Cerebellar cortex (tissue), 1 donor: ENCODE measurements around the gene KRTAP10-8.
"Not testable (repeated sequence)": the region's sequence is repeated elsewhere in the genome, so short reads cannot be mapped to it uniquely, and the experiment has no call there.

Source experiments
- DNase-seq: peaks from one replicate; pipeline ENCODE4 v3.0.0-alpha.2; 2015; ENCODE audit warnings: low spot score

Gene KRTAP10-8

DNA sequence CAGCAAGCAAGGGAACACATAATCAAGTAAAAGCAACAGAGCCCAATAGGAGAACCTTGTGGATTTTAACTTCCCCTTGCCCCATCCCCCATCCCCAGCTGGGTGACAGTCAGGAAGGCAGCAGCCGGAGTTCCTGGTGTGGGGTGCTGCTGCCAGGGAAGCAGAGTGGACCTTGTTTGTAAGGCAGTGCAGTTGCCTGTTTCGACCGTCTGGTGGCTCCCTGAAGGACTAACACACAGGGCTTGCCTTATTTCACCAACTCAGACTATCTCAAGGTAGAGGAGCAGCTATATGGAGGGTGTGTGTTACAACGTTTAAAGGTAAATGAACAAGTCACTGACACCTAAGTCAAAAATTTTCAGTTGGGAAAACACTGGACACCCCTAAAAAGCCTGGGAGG lies 6.6 kb downstream of the KRTAP10-8 start:
- DNase-seq, result no peak

DNA sequence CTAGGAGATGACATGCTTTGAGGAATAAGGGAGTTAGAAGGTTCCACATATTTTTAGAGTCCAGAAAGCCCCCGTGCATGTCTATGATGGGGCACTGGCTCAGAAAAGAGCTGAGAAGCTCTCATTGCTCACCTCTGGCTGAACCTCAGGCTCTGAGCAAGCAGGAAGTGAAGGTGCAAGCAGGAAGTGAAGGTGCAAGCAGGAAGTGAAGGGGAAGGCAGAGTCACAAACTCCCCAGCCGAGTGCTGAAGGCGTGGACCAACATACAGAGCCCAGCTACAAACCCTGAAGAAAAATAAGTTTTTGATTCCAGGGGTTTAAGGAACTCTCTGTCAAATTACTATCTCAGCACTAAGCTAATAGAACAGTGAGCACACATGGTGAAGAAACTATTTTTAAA lies 7.0 kb downstream of the KRTAP10-8 start:
- no peak for DNase-seq

DNA sequence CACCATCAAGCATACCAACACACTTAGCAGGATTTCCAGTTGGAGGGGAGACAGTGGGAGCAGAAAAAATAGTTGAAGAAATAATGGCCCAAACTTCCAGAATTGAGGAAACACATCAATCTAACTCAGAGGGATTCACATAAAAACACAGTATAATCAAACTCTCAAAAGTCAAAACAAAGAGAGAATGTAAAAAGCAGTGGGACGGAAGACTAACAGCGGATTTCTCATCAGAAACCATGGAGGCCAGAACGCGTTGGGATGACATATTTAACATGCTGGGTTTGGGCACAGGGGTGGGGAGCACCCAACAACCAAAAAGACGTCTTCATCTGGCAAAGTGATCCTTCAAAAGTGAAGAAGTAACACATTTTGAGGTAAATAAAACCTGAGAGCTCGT lies 8.0 kb downstream of the KRTAP10-8 start:
- no peak for DNase-seq

DNA sequence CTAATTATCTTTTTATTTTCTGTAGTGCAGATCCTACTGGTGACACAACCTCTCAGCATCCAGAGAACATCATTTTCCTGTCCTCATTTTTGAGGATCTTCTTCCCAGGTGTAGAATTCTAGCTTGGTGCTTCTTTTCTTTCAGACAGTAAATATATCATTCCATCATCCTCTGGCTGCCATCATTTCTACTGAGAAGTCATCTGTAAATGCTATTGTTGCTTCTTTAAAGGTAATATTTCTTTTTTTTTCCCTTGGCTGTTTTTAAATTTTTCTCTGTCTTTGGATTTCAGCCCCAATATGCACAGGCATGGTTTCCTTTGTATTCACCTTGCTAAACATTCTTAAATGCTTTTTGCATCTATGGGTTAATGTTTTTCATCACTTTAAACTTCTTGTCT lies 11.7 kb downstream of the KRTAP10-8 start:
- DNase-seq, result no peak

DNA sequence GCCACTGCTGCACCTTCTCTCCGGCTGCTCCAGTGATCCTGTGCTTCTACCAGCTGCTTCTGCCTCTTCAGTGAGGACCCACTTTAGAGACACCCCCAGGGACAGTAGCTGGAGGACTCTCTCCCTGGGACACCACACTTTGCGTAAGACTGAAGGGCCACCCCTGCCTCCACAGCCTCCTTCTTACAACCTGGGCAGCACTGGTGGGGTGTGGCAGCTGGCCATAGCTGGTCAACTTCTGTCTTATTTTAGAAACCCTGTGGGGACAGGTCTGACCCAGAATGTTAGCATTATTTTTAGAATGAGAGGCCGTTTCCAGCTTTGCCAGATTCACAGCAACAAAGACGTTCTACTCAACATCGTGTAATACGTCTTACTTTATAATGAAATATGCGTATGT lies 13.9 kb downstream of the KRTAP10-8 start:
- DNase-seq, result no peak

DNA sequence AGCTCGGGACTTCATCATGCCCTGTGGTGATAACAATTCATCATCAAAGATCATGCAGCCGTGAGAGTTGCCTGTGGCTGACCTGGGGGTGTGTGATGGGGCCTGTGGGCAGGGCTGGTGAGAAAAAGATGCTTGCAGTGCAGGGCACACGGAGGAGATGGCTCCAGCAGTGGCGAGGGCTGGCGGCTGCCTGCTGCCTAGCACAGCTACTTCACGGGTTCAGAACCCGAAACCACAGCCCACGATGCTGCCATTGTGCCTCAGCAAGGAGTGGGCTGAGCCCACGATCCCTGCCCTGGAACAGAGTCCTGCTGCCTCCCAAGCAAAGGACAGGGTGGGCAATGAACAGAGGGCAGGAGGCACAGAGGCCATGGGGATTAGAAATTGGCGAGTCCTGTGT lies 14.4 kb downstream of the KRTAP10-8 start:
- DNase-seq, result no peak

DNA sequence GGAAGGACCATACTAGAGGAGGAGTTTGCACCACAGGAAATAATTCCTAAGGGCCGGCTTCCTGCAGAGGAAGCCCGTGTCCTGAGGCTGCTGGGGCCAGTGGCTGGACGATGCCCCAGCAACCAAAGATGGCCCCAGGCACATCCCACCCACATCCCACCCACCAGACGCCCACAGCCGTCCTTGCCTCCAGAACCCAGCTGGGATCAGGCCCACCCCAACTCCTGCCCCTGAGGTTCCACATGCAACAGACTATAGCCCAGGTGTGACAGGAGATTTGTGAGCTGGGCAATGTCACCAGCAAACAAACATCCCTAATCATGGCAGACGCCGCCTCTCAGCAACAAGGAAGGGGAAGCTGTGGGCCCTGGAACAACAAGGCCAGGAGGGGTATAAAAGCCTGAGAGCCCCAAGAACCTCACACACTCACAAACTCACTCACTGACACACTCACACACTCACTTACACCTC lies 14.8 kb downstream of the KRTAP10-8 start, which contains the start of gene KRTAP10-9:
Gene KRTAP10-9 (plus strand): TSS at position 421 of the 471 bp plus-strand sequence. CDS start 79 bp downstream, outside the sequence.
- no peak for DNase-seq

DNA sequence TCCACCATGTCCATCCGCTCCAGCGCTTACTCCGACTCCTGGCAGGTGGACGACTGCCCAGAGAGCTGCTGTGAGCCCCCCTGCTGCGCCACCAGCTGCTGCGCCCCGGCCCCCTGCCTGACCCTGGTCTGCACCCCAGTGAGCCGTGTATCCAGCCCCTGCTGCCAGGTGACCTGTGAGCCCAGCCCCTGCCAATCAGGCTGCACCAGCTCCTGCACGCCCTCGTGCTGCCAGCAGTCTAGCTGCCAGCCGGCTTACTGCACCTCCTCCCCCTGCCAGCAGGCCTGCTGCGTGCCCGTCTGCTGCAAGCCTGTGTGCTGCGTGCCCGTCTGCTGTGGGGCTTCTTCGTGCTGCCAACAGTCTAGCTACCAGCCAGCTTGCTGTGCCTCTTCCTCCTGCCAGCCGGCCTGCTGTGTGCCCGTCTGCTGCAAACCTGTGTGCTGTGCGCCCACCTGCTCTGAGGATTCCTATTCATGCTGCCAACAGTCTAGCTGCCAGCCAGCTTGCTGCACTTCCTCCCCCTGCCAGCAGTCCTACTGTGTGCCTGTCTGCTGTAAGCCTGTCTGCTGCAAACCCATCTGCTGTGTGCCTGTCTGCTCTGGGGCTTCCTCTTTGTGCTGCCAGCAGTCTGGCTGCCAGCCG lies 15.4 kb downstream of the KRTAP10-8 start:
- peak; percentile 5 for DNase-seq

DNA sequence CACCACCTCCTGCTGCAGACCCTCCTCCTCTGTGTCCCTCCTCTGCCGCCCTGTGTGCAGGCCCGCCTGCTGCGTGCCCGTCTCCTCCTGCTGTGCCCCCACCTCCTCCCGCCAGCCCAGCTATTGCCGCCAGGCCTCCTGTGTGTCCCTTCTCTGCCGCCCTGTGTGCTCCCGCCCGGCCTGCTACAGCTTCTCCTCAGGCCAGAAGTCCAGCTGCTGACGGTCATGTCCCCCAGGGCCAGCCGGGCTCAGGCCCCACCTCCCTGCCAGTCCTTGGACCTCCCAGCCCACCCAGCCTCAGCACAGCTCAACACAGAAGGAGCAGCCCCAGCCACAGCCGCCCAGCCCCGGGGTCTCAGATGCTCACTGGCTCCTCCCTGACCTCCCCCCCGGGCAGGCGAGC lies 16.0 kb downstream of the KRTAP10-8 start:
- not testable (repeated sequence) for DNase-seq

DNA sequence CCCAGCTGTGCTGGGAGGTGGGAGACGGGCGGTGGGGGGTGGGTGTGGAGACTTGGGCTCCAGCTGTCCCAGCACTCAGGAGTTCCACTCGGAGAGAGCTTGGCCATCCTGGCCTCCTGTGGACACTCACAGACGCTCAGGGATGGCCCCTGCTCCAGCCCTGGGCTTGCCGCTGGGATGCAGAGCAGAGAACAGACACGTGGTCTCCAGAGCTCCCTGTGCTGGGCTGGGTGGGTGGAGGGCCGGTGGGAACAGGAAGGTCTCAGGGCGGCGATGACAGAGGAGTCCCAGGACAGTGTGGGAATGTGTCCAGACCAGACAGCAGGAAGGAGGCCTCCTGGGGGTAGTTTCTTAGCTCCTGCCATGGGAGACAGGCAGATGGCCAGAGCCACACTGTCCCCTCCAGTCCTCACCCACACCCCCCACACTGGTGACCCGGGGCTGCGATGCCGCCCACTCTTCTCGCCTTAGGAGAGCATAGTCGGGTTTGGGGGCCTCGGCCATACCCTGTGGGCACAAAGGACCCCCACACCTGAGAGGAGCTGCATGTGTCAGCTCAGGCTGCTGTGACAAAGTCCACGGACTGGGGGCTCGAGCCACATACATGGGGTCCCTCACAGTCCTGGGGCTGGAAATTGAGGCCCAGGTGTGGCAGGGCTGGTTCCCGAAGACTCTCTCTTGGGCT lies 17.0 kb downstream of the KRTAP10-8 start:
- no peak for DNase-seq

DNA sequence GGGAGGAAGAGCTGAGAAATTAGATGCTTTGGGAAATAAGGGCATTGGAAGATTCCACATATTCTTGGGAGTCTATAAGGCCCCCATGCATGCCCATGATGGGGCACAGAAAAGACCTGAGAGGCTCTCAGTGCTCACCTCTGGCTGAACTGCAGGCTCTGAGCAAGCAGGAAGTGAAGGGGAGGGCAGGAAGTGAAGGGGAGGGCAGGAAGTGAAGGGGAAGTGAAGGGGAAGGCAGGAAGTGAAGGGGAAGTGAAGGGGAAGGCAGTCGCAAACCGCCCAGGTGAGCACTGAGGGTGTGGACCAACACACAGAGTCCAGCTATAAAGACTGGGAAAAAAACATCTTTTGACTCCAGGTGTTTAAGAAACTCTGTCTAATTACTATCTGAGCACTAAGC lies 18.6 kb downstream of the KRTAP10-8 start:
- DNase-seq, result no peak

DNA sequence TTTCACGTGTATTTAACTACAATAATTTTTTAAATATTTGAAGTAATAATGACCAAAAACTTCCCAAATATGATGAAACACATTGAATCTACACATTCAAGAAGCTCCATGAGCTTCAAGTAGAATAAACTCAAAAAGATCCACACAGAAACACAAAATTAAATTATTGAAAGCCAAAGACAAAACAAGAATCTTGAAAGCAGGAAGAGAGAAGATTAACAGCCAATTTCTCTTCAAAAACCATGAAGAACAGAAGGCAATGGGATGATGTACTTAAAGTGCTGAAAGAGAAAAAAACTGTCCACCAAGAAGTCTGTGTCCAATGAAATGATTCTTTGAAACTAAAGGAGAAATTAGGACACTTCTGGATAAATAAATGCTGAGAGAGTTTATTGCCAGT lies 20.2 kb downstream of the KRTAP10-8 start:
- no peak for DNase-seq

DNA sequence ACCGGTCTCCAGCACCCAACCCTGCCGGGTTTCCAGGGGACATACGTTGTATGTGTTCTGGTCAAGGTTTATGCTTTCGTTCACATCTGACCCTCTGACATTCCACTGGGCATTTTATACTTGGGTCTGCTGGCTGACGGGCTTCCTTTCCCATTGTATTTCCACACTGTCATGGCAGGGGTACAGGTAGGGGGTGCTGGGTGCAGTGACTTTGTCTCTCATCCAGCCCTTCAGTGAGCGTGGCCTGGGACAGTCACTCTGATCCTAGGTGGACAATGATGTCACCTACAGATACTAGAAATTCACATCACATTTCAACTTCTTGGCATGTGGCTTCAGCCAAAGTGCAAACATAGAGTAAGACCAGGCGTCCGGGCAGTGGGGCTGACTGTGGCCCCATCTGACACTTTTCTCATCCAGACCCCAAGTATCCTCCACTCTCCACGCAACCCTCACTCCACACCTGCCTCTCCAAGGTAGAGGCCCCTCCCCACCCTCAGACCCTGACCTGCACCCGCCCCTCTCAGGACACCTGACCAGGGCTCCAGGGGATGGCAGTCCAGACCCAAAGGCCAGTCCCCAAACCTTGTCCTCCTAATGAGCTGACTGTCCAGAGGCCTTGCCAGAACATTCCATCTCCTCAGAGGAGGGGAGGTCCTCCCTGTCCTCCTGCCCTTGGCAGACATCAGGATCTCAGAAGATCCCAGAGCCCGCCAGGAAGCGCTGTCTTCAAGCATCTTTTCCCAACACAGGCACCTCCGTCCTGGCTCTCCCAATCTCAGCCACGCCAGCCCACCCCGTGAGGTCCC lies 24.5 kb downstream of the KRTAP10-8 start:
- no peak for DNase-seq

DNA sequence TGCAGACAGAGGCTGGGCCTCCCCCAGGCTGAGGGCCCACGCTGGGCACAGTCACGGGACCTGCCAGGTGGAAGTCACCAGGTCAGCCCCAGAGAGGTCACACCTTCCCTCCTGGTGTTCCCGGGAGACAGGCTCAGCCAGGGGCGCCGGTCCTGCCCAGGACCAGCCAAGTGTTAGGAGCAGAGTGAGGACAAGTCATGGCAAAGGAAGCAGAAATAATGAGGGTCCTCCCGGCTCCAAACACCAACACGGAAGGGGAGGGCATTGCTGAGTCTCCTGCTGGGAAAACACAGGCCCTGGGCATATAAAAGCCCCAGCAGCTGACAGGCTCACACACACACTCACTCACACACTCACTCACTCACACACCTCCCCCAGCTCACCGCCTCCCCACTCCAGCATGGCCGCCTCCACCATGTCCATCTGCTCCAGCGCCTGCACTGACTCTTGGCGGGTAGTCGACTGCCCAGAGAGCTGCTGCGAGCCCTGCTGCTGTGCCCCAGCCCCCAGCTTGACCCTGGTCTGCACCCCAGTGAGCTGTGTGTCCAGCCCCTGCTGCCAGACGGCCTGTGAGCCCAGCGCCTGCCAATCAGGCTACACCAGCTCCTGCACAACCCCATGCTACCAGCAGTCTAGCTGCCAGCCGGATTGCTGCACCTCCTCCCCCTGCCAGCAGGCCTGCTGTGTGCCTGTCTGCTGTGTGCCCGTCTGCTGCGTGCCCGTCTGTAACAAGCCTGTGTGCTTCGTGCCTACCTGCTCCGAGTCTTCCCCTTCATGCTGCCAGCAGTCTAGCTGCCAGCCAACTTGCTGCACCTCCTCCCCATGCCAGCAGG lies 25.4 kb downstream of the KRTAP10-8 start, which contains the start of gene KRTAP10-10:
Gene KRTAP10-10 (plus strand): TSS at position 339 of the 833 bp plus-strand sequence. CDS start 62 bp downstream, at position 401.
- DNase-seq, result peak; percentile 60

DNA sequence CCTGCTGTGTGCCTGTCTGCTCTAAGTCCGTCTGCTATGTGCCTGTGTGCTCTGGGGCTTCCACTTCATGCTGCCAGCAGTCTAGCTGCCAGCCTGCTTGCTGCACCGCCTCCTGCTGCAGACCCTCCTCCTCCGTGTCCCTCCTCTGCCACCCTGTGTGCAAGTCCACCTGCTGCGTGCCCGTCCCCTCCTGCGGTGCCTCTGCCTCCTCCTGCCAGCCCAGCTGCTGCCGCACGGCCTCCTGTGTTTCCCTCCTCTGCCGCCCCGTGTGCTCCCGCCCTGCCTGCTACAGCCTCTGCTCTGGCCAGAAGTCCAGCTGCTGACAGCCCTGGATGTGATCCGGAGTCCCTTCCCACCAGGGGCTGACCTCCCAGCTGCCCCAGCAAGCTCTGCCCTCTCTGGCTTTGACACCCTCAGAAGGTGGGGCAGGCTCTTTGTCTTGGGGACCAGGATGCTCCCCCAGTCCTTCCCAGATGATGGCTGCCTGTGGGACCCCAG lies 26.0 kb downstream of the KRTAP10-8 start:
- not testable (repeated sequence) for DNase-seq

DNA sequence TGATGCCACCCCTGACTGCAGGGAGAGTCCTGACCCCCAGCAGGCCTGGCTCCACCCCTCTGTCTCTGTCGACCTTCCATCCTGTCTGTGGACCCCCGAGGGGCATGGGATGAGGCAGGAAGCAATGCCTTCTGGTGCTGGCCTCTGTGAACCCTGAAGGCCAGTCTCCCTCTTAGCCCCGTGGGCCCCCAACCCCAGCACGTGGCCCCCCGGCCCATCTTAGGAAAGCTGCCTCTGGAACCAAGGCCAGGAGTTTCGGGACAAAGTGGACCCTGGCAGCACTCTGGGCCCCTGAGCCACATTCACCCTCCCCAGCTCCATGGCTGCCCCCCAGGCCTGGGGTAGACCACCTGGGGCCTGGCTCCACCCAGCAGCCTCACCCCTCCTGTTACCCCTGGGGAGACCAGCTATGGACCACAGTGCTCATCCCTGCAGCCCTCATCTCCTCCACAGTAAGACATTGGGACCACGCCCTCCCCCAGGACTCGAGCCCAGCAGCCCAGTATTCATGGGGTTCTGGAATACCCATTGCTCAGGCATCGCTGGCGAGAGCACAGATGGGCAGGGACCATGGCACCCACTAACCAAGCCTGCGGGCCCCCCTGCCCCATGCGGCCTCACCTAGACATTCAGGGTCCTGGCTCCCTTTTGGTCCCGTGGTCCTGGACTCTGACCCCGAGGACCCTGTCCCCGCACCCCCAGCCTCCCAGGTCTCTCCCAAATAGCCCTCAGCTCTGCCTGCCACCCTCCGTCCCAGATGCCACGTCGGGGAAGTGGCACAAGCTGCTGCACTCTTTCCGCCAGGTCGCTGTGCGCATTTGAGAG lies 26.8 kb downstream of the KRTAP10-8 start:
- not testable (repeated sequence) for DNase-seq

DNA sequence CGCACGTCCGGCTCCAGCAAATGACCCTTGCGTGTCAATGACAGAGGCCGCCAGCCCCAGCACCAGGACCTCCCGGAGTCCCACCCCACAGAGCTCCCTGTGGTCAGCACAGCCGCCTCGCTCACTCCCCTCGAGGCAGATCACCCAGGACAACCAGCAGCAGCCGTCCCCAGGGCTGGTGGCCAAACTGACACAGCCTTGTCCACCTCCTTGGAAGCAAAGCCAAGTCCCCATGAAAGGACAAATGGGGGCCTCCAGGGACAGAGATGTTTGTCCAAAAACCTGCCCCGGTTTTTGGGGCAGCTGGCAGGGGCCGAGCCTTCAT lies 27.4 kb downstream of the KRTAP10-8 start:
- DNase-seq, result no peak

DNA sequence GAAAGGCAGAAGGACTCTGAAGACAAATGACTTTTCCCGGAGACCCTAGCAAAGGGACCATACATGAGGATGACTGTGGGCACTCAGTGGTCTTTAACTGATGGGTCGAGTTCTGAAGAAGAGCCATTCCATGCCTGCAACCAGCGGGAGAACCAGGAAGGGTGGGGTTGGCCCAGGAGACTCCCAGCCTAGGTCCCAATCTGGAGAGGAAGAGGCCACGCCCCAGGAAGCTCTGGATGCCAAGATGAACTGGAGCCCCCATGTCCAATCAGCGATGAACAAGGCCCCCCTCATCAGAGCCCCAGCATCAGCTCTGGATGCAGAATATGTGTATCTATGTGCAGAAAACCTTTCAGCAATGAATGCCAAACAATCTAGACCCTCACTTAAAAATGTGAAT lies 28.9 kb downstream of the KRTAP10-8 start:
- no peak for DNase-seq

DNA sequence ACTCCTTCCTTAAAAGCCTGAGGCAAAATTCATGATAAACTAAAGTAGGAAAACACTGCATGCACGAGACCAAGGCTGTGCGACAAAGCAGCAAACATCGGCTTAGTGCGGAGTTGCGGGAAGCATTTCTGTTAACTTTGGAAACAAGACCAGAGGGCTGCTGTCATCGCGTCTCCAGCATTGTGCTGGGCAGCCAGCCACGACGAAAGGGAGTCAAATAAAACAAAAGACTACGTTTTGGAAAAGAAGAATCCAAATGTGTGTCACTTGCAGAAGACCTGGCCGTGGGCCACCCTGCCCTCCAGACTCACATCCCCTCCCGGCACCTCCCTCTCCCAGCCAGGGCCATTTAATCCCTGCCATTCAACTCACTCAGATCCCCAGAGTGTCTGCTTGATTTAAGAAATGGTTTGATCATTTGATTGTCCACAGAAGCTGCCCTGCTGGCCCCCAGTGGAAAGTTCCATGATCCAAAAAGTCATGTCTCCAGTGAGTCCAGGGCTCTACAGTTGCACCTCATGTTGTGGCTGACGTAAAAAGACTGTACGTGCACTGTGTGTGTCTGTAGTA lies 31.9 kb downstream of the KRTAP10-8 start:
- no peak for DNase-seq

DNA sequence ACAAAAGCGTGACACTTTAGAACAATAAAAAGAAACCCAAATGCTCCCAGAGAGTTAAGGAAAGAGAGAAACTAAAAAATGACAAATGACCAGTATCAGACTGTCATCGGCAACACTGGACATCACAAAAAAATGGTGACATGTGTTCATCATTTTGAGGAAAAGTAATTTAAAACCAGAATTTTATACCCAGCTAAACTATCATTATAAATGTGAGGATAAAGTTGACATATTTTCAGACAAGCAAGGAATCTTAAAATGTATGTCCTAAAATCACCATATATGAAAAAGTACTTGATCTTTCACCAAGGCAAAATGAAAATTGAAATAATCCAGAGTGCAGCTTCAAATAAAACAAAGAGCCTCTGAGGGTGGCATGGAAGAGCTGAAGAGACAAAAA lies 33.0 kb downstream of the KRTAP10-8 start:
- DNase-seq, result no peak
